ENCODE measurements around the gene RTN4R. TPM values are rescaled to one million over a fixed set of nuclear protein-coding genes. Genes with fewer than 3 reads are reported as not detected.

The RTN4R gene
- total and polyA plus RNA-seq, 2 of the 4 experiments (the other 2 are of a cell fraction): 0.18 to 0.94 TPM

- no TSS peak for BruUV-seq (replicated peaks)
- Histone ChIP-seq H3K27ac (ENCODE audit: insufficient read depth, low read length) (no peak overlapping the region), H3K18ac (ENCODE audit: low read depth, low read length) (no peak overlapping the region), H3K9ac (ENCODE audit: low read depth, low read length) (no peak overlapping the region), H3K4me2 (ENCODE audit: low read depth, low read length) (no peak overlapping the region), H3K9me1 (ENCODE audit: insufficient read depth, low read length) (peaks cover 8% of the 10 kb centered on the region; the same call in 1 of the 2 replicates), H2AK5ac (ENCODE audit: low read depth, low read length) (no peak overlapping the region), H3K56ac (ENCODE audit: extremely low read depth, insufficient read depth, low read length) (no peak overlapping the region), H2AFZ (replicated peaks; ENCODE audit: low read length, poor library complexity) (no peak overlapping the region), H2BK5ac (ENCODE audit: low read depth, low read length, poor library complexity, severe bottlenecking) (no peak overlapping the region), H4K8ac (ENCODE audit: low read depth in 2 of 2, low read length in 2 of 2) (no peak overlapping the region), H3K23ac (ENCODE audit: low read depth, low read length) (no peak overlapping the region), H2AK9ac (replicated peaks; ENCODE audit: low read depth, low read length, poor library complexity) (no peak overlapping the region), H3K4me1 (ENCODE audit: control insufficient read depth, insufficient read depth, low read length) (peaks cover 8% of the 10 kb centered on the region), H3K4me3 (ENCODE audit: insufficient read depth, low read depth, low read length) (no peak overlapping the region), H4K20me1 (ENCODE audit: insufficient read depth, low read length) (no peaks in the 10 kb centered on the region), H4K5ac (ENCODE audit: low read depth, low read length) (no peak overlapping the region), H2BK15ac (ENCODE audit: low read depth, low read length) (no peak overlapping the region), H3K14ac (replicated peaks; ENCODE audit: low read depth, low read length) (no peak overlapping the region), H3K79me1 (ENCODE audit: low read depth in 1 of 2, low read length in 2 of 2) (peaks cover 0 to 20% of the 10 kb centered on the region in 2 experiments; a peak in 3 of 4 replicates), H3K9me3 (ENCODE audit: control insufficient read depth, insufficient read depth, low read length) (no peaks in the 10 kb centered on the region), H4K91ac (ENCODE audit: insufficient read depth, low read depth, low read length) (no peak overlapping the region), H3K4ac (ENCODE audit: low read depth, low read length) (no peak overlapping the region), H2BK20ac (ENCODE audit: low read depth, low read length) (no peak overlapping the region), H2BK120ac (ENCODE audit: low read depth, low read length) (no peak overlapping the region), H3K36me3 (ENCODE audit: control insufficient read depth, insufficient read depth, low read length) (no peaks in the 10 kb centered on the region), H3K27me3 (ENCODE audit: control insufficient read depth, insufficient read depth, low read length) (no peaks in the 10 kb centered on the region; the same call in 1 of the 2 replicates)
- in situ Hi-C loops (cut with MboI; ENCODE audit: low sequenced_read_pairs): no loop called here
- dilution Hi-C loops (cut with HindIII; ENCODE audit: low sequenced_read_pairs, unreplicated experiment): no loop called here
- TF ChIP-seq CHD1 (IDR thresholded peaks at IDR 0.05; ENCODE audit: low read depth, low read length): no peak
- no peak for TF ChIP-seq CTCF (conservative IDR thresholded peaks at IDR 0.05; ENCODE audit: low read depth, low read length)
- no peak for TF ChIP-seq RFX5 (IDR thresholded peaks at IDR 0.05; ENCODE audit: low read depth, low read length)
- no peak for TF ChIP-seq RCOR1 (IDR thresholded peaks at IDR 0.05; ENCODE audit: insufficient replicate concordance, low read length)
- TF ChIP-seq USF2 (IDR thresholded peaks at IDR 0.05; ENCODE audit: low read depth, low read length): no peak
- no peak for TF ChIP-seq RAD21 (IDR thresholded peaks at IDR 0.05; ENCODE audit: low read length)
- no peak for TF ChIP-seq MAFK (IDR thresholded peaks at IDR 0.05; ENCODE audit: low read depth, low read length)
- no peak for TF ChIP-seq MXI1 (IDR thresholded peaks at IDR 0.05; ENCODE audit: borderline replicate concordance, low read depth, low read length)
- no peak for TF ChIP-seq SMC3 (IDR thresholded peaks at IDR 0.05; ENCODE audit: low read depth, low read length)
- no peak for TF ChIP-seq FOS (IDR thresholded peaks at IDR 0.05; ENCODE audit: low read depth, low read length)
- TF ChIP-seq ELK1 (IDR thresholded peaks at IDR 0.05; ENCODE audit: borderline replicate concordance, low read depth, low read length): no peak
- no peak for TF ChIP-seq NFE2L2 (IDR thresholded peaks at IDR 0.05; ENCODE audit: low read depth, low read length)
- TF ChIP-seq POLR2A (IDR thresholded peaks at IDR 0.05; ENCODE audit: low read depth, low read length): no peak
- no peak for TF ChIP-seq MAZ (IDR thresholded peaks at IDR 0.05; ENCODE audit: borderline replicate concordance, low read depth, low read length)
- TF ChIP-seq CEBPB (IDR thresholded peaks at IDR 0.05; ENCODE audit: low read depth, low read length): no peak
- TF ChIP-seq BHLHE40 (IDR thresholded peaks at IDR 0.05; ENCODE audit: low read depth, low read length): no peak
- intact Hi-C loops (cut with micrococcal nuclease): no loop called here
- ChIA-PET CTCF (no interaction called here), POLR2A (ENCODE audit: unreplicated experiment) (no interaction called here)
- DNase-seq (no peak), ATAC-seq (ENCODE audit: low read depth) (no peak)
- WGBS, 2 experiments (ENCODE audit: extremely low coverage in 2 of 2, insufficient read length in 1 of 2): no CpG with 5 or more reads among the region's 11 CpGs
These were observed 58.3 kb downstream of the RTN4R start for GRCh38 chr22:20209761-20210250.

Measured in IMR-90 (cell line).